GM18499 (cell line): ENCODE measurements around the gene GYG2.
"Not testable (repeated sequence)": the region's sequence is repeated elsewhere in the genome, so short reads cannot be mapped to it uniquely, and the experiment has no call there.

ENCODE experiments used
- ATAC-seq: cut with Tn5 transposase; IDR thresholded peaks from one replicate; pipeline ENCODE4 v1.9.1; 2021; ENCODE audit warnings: moderate number of reproducible peaks; ENCODE audit not compliant: insufficient read depth, unreplicated experiment

GYG2 gene

GRCh38 chrX:2897690-2898623 lies 69.2 kb downstream of the GYG2 start:
- not testable (repeated sequence) for ATAC-seq

- ATAC-seq: no peak
Observed at GRCh38 chrX:2898846-2899512, 70.2 kb downstream of the GYG2 start.

DNA sequence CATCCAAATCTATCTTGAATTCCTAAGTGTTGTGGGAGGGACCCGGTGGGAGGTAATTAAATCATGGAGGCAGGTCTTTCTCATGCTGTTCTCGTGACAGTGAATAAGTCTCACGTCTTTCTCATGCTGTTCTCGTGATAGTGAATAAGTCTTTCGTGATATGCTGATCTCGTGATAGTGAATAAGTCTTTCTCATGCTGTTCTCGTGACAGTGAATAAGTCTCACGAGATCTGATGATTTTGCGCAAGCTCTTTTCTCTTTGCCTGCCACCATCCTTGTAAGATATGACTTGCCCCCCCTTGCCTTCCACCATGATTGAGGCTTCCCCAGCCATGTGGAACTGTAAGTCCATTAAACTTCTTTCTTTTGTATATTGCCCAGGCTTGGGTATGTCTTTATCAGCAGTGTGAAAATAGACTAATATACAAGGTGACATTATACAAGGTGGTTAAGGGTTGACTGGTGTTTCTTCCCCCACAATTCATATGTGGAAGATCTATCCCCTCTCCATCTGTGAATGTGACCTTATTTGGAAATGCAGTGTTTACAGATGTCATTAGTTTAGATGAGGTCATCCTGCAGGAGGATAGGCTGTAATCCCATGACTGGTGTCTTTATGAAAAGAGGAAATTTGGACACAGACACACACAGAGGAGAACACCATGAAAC lies 72.8 kb downstream of the GYG2 start:
- ATAC-seq: no peak

GRCh38 chrX:2902841-2903240 lies 74.1 kb downstream of the GYG2 start:
- no peak for ATAC-seq

DNA sequence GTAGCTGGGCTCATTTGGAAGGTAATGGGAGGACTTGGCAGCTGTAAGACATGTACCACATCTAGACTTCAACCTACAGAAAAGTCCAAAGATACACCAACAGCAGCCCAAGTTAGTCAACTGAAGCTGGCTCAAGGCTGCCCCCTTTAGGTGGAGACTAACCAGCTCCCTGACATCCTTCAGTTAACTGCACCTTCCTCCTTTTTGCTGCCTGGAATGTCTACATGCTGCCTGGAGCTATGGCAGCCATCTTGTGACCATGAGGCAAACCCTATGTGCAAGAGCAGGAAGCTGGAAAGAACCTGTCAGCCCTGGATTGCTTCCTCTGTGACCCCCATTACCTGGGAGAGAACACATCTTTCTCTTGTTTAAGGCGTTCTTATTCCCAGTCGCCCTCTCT lies 74.6 kb downstream of the GYG2 start:
- no peak for ATAC-seq

- ATAC-seq: no peak
Observed at GRCh38 chrX:2907295-2907694, 78.6 kb downstream of the GYG2 start.

GRCh38 chrX:2908125-2908685 lies 79.5 kb downstream of the GYG2 start:
- no peak for ATAC-seq

DNA sequence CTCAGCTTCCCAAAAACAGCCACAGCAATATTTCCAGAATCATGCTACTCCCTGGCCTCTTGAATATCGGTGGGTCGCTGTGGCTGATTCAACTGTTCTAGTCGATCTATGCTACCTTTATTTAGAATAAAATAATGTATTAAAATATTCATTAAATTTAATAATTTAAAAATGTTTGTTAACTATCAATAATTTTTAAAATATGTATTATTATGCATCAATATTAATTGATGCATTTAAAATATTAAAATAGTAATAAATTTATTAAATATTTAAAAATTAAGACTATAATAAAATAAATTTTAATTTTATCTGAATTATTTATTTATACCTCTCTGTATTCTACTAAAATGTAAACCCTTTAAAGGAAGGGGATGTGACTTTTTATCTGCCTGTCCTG lies 81.4 kb downstream of the GYG2 start:
- no peak for ATAC-seq

GRCh38 chrX:2913118-2913517 lies 84.4 kb downstream of the GYG2 start:
- no peak for ATAC-seq

- ATAC-seq: no peak
Observed at GRCh38 chrX:2917767-2918166, 89.0 kb downstream of the GYG2 start.

DNA sequence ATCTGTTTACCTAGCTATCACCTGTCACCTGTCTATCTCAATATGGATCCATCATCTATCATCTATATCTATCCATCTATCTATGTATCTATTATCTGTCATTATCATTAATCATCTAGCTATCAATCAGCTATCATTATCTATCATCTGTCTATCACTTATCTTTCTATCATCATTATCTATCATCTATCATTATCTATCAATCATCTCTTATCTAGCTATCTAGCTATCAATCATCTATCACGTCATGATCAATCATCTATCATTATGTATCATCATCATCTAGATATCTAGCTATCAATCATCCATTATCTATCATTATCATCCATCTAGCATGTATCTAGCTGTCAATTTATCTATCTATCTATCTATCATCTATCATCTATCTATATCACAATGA lies 92.5 kb downstream of the GYG2 start:
- no peak for ATAC-seq

- no peak for ATAC-seq
Observed at GRCh38 chrX:2921750-2922149, 93.0 kb downstream of the GYG2 start.

DNA sequence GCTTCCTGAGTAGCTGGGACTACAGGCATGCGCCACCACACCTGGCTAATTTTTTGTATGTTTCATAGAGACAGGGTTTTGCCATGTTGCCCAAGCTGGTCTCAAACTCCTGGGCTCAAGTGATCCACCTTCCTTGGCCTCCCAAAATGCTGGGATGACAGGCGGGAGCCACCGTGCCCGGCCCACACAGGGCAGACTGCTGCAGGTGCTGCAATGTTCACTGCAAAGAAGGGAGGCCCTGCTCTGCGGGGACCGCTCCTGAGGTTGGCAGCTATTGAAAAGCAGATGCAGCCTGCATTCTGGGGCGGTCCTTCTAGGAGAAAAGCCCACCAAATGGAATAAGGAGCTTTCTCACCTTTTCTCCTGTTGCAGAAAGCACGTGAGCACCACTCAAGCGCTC lies 95.4 kb downstream of the GYG2 start:
- ATAC-seq: no peak

DNA sequence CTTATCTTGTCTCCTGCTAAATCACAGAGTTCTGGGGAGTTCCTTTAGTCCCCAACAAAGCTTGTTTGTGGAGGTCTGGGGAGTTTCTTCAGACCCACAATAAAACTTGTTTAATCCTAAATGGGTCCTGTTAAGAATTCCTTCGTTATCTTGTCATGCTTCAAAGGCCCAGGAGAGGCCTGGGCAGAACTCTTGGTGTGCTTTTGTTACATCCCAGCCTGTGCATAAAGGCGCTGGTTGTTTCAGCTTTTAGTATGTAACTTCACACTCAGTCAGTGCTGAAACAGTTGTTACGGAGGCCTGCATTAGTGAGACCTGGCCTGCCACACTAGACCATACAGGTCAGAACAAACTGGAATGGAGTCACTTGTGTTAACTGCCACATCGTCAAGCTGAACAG lies 97.5 kb downstream of the GYG2 start:
- ATAC-seq: not testable (repeated sequence)

DNA sequence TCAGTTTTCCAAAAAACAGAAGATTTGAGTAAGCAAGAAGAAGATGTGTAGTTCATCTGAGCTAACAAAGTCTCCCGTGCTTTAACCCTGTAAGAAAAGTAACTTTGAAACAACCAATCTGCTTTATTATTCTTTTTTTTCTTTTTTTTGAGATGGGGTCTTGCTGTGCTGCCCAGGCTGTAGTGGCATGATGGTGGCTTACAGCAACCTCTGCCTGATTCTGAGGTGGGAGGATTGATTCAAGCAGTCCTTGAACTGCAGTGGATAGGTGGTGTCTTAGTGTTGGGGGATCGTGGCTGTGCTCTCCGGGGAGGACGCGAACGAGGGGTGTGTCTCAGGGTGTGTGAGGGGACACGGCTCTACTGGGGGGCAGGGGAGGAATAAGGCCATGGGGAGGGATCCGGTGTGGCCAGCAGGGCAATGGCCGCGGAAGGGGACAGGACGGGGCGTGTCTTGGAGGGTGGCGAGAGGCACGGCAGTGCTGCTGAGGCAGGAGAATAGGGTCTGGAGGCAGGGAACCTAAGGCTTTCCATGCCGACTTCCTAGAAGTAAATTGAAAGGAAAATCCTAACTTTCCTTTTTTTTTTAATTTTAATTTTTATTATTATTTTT lies 98.0 kb downstream of the GYG2 start:
- ATAC-seq: no peak

- no peak for ATAC-seq
Observed at GRCh38 chrX:2928191-2928582, 99.5 kb downstream of the GYG2 start.

- ATAC-seq: no peak
Observed at GRCh38 chrX:2928583-2929434, 100.1 kb downstream of the GYG2 start, which contains the start of gene ARSD. TSS of gene ARSD (minus strand) at chrX:2929339. CDS start at chrX:2929275, 64 bp downstream.

GRCh38 chrX:2931155-2931554 lies 102.4 kb downstream of the GYG2 start:
- ATAC-seq: no peak

DNA sequence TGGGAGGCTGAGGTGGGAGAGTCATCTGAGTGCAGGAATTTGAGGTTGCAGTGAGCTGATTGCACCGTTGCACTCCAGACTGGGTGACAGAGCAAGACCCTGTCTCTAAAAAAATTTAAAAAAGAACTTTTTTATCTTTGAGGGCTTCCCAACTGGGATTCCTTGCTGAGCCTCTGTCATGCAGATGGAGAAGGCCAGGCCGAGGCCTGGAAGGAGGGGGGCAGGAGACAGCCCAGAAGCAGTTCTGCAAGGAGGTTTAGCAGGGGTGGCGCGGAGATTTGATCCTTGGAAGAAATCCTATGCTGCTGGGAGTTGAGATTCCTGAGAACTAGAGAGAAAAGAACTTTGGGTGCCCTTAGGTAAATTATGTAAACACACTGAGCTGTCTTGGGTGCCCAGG lies 102.9 kb downstream of the GYG2 start:
- no peak for ATAC-seq
